ENCODE data around the gene C3orf49.

The C3orf49 gene, protein sequence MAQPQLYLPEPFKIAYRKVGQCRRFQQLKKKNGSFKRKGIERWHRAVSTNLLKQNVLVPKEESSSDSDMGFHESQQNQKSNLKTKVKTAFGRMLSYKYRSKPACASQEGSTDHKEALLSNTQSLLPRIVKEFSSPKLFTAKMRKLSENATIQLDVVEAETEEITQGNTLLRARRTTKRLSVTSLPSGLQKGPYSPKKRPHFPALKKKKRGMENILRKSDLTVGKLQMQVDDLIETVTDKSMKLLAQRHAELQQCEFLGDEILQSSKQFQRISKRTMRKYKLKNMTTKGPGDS

DNA sequence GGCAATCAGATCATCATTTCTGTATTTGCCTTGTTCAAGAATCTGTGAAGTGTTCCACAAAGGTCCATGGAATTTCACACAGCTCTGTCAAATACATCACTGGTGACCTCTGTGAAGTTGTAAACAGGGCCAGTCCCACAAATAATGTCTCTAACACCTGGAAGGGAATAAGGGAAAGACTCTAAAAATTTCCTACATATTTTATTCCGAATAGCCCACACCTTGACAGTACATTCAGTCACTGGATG lies at the start of gene C3orf49:
TSS of gene C3orf49 (plus strand) at position 149 of the 248 bp plus-strand sequence. CDS start 173 bp downstream, outside the sequence.
- no peak for DNase-seq

DNA sequence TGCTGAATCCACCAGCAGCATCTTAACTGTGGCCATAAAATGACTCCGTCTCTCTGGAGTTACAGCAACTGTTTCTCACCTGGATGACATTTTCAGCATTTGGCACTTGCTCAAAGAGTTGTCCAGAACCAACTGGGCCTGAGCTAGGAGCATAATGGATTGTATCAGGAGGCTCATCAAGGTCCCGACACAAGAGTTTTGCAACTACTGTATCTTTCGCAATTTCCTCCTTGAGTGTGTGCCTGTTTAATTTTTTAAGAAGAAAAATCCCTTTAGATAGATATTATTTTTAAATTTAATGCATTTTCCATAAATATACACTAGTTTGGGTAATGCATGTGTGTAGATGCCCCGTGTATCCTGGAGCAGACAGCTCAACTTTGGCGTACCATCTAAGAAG lies 44.3 kb upstream of the C3orf49 start:
- DNase-seq, result no peak

DNA sequence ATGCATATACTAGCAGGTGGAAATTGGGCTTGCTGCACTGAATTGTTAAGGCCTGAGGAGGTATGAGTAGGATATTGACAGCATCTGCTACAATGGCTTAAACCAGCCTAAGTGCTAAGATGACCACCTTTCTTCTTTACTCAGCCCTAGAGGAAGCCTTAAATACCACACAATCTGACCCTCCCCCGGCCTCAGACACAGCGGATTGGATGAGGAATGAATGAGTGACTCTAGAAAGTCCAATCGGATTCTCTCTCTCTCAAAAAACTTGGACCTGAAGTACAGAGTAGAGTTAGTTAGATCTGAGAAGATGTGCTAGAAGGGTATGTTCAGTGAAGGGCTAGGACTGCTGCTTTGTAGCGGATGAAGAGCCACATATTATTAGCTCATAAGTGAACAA lies 39.9 kb upstream of the C3orf49 start:
- no peak for DNase-seq

DNA sequence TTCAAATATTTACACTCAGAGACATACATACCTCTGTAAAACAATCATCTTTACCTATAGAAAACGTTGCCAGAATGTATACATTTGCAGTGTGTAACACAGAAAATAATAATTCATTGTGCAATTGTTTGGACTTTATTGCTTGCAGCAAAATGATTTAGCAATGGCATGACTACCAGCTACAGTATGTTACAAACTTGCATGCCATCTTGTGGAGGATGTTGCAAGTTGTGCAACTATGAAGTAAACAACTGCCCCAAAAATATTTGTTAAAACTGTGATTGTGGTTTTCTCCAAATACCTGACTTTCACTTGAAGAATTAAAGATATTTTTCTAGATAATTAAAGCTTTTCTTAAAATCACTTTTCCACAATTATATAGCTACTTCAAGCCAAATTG lies 27.1 kb upstream of the C3orf49 start:
- DNase-seq, result no peak

DNA sequence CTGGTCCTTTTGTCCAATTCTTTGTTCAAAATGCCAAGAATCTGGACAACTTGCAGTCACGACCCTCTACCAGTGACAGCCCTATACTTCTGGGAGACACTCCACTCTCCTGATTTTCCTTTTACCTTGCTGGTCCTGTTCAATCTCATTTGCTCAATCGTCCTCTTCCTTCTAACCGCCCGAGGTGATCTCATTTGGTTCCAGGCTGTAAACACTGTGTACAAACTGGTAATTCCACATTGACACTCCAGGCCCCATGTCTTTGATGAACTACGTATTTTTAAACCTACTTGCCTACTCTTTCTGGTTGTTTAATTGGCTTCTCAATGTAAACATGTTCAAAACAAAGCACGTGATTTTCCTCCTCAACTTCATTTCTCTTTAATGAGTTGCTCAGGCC lies 23.7 kb upstream of the C3orf49 start:
- no peak for DNase-seq

DNA sequence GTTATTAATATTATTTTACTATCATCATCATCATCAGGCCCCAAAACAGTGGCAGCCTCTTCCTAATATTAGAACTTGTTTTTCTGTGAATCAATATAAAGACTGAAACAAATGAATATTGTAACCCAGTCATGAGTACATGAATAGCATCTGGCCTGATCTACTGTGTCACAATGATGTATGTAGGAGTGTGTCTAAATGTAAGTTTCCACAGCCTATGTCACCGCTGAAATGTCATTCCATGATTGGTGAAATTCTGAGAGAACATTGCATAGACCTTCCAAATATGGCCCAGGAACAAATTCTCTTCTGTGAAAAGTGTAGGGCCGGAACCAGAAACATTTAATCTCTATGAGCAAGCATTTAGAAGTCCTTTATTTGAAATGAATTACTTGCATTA lies 20.6 kb upstream of the C3orf49 start:
- DNase-seq, result no peak

DNA sequence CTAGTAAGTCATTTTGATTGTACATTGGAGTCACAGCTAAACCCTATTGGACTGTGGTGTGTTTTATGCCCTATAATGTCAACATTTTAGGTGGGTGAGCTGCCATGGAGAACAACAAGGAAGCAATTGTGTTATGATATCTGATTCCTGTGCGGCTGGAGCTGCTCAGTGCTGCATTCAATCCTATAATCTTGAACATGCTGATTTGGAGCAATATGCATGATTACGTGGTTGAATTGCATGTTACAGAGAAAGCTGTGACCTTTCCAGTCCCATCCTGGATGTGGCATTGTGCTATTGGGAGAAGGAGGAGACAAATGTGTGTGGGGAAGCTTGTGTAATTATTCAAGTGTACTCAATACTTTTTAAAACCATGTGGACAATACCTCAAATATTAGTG lies 20.1 kb upstream of the C3orf49 start:
- DNase-seq, result no peak

DNA sequence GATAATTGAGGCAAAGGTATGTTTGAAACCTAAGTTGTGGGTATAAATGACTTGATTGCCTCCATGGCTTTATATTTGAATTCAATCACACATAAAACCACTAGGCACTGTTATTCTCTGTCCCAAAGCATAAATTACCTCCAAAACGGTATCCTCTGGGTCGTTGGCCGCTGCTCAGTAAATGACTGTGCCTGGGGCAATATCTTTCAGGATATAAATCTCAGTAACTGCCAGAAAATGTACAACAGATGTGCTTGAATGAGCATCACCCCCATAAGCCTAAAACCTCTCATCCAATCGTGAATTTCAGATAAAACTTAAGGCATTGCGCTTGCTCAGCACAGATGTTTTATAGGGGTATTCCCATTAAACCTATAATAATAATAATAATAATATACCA lies 19.0 kb upstream of the C3orf49 start:
- no peak for DNase-seq

DNA sequence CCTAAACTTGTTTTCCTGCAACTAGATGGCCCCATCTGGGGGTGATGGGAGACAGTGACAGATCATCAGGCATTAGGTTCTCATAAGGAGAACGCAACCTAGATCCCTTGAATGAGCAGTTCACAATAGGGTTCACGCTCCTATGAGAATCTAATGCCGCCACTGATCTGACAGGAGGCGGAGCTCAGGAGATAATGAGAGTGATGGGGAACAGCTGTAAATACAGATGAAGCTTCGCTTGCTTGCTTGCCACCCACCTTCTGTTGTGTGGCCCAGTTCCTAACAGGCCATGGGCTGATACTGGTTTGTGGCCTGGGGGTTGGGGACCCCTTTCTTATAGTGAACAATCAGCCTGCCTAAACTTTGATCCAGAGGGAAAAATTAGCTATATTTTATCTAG lies 15.2 kb upstream of the C3orf49 start:
- no peak for DNase-seq

DNA sequence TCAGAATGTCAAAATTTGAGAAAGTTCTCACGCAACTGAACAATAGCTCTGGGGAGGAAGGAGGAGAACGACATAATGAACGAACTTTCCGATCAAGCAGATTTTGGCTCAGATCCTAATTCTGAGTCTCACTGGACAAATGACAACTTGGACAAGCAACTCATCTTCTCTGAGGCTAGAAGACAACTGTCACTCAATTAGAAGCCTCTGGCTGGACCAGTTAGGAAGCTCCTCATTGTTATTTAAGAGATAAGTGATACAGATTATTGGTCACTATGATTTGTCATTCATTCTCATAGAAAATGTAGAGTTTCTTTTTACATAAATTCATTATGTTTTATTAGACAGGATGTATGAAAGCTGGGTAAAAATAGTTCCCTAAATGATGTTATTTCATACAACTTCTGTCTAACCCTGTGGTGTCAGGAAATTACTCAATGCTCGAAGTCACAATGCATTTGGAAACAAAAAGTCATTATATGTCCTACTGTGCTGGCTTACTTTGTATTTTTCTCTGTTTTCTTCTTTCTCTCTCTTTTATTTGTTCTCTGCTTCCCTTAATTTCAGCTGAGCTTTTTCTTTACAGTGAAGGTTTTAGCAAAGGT lies 11.0 kb upstream of the C3orf49 start:
- DNase-seq, result no peak

DNA sequence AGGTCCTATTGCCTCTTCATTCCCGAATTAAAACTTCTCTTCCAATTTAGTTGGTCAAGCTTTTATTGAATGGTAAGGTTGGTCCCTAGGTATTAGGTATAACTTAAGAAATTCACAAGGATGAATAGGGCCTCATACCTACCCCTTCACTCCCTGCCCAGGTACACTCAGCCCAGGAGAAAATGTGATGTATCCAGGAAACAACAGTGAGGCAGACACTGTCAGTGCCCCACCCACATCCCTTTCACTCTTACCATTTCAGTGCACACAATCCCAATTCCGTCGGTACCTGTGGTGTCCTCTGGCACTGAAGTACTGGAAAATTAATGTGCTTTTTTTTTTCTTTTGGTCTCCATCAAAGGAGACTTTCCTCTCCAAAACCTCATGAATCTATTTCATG lies 10.5 kb upstream of the C3orf49 start:
- DNase-seq, result no peak

DNA sequence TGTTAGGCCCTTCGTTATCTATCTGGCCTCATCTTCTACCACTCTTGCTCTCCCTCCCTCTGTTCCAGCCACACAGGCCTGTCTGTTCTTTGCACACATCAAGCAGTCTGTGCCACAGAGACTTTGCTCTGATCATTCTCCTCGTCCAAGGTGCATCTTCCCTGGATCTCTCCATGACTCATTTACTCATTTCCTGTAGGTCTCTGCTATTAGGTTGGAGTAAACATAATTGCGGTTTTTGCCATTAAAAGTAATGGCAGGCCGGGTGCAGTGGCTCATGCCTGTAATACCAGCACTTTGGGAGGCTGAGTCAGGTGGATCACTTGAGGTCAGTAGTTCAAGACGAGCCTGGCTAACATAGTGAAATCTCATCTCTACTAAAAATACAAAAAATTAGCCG lies 9.5 kb upstream of the C3orf49 start:
- no peak for DNase-seq

DNA sequence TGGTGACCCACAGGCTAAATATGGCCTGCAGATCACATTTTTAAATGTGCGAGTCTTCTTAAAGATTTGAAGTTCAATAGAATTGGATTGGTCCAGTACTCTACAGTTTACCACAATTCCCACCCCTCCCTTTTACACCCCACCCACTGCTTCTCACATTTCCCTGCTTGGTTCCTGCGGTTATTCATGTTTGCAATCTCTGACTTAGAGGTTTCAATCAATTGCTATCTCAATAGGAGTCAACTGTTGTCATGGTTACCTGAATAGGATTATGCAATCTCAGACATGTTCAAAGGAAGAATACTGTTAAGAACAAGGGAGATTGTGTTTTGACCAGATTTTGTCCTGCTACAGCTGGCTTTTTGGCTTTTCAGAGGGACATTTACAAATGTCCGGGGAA lies 4.9 kb upstream of the C3orf49 start:
- no peak for DNase-seq

DNA sequence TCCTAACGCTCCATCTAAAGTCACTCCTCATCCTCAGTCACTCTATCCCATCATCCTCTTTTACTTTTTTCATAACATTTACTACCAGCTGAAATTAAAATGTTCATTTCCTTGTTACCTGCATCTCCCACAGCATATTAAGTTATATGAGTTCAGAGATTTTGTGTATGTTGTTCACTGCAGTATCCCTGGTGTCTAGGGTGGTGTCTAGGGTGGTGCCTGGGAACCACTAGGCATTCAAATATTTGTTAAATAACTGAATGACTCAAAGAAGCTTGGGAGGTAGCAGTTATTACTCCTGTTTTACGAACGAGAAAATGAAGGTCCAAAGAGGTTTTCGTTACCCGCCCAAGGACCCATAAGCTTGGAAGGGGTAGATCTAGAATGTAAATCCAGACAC lies 1.9 kb upstream of the C3orf49 start:
- no peak for DNase-seq

DNA sequence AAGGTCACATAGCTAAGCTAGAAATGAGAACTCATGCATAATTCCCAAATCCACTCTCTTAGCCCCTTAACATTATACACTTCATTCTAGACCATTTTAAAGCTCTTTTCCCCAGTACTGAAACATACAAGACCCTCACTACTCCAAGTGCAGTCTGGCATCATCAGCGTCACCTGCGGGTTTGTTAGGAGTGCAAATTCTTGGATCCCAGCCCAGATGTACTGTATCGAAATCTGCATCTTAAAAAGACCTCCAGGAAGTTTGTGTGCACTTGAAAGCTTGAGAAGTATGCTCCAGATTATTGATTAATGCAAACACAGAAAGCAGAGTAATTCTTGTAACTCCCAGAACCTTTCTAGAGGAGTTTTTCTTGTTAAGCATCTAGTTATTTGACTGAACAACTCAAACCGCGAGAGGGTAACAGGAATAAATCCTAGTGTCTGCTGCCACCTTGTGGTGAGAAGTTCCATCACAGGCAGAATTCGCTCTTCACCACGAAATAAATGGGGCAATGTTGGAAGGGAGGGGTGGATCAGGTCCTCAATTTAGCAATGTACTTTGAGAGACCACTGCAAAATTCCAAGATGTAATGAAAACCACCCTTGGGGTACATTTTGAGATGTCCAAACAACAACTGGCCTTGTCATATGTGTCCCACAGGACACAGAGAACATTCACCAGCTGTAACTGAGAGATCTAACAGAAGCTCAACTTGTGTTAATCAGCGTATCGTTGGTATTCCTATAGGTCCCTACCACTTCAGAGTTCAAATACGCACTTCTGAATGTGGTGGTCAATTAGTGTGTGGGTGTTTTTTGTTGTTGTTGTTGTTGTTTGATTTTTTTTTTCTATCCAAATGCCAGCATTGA lies 583 bp upstream of the C3orf49 start:
- peak; percentile 53 for DNase-seq

DNA sequence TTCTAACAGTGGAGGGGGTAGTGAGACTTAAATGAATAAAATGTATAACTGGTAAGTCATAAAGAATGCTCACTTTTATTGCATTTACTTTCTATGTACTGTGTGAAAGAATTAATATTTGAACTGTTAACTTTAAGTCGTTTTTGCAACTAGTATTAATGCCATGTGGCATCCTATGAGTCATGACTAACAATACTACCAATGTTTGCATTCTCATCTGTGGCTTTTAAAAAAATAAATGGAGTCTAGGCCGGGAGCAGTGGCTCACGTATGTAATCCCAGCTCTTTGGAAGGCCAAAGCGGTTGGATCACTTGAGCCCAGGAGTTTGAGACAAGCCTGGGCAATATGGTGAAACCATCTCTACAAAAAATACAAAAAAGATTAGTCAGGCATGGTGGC lies 5.2 kb downstream of the C3orf49 start:
- DNase-seq, result no peak

DNA sequence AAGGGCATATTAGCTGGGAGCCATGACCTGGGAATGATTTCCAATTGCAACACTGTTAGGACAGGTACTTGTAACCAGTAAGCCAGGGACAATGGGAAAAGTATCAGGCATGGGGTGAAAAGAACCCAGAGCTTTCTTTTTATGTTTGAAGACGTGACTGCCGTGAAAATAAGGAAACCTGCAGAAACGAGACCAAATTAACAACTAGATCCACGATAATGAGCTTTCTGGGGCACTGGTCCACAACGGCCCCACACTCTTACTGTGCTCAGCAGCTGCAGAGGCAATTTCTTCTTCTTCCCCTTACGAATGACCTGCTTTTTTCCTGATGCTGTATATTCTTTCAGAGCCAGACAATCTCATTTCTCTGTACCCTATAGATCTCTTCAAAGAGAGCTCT lies 11.4 kb downstream of the C3orf49 start:
- no peak for DNase-seq

DNA sequence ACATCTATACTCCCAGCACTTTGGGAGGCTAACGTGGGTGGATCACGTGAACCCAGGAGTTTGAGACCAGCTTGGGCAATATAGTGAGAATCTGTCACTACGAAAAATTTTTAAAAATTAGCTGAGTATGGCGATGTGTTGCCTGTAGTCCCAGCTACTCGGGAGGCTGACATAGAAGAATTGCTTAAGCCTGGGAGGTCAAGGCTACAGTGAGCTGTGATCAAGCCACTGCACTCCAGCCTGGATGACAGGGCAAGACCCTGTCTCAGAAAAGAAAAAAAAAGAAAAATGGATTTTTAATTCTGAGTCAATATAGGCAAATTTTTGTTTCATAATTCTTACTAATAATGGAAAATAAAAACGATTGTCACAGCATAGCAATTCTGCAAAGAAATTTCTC lies 13.3 kb downstream of the C3orf49 start:
- no peak for DNase-seq

DNA sequence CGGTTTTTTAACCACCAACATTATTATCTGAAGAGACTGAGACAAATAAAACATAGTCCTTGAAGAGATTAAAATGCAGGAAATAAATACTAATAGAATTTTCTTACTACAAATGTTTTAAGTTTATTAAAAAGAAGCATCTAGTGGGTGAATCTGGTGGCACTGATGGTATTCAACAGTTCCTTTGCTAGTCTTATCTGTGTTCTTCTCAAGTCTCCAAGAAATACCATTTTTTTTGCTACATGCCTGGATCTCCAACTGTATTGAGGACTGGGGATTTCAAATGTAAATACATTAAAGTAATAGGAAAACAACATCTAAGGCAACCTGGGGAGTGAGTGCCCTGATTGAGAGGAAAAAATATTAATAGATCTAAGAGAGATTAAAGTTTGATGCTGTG lies 22.6 kb downstream of the C3orf49 start:
- DNase-seq, result no peak

DNA sequence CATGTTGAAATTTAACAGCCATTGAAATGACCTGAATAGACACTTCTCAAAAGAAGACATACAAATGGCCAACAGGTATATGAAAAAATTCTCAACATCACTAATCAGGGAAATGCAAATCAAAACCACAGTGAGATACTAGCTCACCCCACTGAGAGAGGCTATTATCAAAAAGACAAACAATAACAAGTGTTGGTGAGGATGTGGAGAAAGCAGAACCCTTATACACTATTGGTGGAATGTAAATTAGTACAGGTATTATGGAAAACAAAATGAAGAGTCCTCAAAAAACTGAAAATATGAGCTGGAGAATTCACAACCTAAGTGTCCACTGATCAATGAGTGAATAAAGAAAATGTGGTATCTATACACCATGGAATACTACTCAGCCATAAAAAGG lies 23.0 kb downstream of the C3orf49 start:
- DNase-seq, result no peak

DNA sequence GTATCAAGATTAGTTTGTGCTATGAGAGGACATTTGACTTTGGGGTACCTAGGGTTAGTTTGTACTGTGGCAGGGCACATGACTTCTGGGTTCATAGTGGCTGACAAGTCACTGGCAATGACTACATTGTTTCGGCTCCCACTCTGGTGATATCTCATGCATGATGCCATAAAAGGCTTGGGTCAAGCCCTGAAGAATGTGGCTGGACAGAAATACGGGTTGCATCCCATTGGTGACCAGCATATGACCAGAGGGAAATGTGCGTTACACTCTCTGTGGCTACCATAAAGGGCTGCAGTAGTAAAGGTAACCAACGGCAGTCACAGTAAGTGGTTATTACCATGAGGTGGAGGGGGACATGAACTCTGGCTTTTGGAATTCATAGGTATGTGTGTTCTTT lies 26.1 kb downstream of the C3orf49 start:
- DNase-seq, result no peak

DNA sequence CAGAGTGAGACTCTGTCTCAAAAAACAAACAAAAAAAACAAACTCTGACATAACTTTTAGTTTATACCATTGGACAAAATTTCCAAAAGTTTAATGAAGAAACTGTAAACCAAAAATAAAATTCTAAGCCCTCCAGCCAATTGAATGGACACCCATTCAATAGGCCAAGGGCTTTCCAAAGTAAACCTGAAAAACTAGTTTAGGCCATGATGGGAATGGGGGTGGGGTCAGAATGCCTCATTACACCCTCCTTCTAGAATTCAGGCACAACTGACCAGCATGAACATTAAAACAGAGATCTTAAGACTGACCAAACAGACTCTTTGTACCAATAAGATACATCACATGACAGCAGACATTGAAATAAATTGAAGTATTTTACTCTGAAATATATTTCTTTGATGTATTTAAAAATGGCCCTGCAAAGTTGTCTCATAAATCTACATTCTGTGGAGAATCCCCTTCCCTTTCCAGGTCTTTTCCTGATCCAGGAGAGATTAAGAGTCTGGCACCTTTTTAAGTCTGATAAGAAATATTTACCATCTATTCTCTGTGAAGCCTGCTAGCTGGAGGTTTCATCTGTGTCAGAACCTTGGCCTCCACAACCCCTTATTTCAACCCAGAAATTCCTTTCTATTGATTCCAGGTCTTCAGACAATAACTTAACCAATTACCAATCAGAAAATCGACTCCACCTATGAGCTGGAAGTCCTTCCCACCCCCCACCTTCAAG lies 28.8 kb downstream of the C3orf49 start:
- DNase-seq, result no peak

DNA sequence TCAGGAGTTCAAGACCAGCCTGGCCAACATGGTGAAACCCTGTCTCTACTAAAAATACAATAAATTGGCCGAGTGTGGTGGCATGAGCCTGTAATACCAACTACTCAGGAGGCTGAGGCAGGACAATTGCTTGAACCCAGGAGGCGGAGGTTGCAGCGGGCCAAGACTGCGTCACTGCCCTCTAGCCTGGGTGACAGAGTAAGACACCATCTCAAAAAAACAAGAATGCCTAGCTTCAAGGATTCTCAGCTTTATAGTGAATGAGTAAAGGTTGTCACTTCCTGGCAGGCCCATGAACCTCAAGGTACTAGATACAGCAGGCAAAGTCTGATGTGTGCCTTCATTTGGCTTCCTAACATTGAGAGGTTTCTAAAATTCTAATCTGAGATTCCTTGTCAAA lies 30.1 kb downstream of the C3orf49 start:
- no peak for DNase-seq

DNA sequence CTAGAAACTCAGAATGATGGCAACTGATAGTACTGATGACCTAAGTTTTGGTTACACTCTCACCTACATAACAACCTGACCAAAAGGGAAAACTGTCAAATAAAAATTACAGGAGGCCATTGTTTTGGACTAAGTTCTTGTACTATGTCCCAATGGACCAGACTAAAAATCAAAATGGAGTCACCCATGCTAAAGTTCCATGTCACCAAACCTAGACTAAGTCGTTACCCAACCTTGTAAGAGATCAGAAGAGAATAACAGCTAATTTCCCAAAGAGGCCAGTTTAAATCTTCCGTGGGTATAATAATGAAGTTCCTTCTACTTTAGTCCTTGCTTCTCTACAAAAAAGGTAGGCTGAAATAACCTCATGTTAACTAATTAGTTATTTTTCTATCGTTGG lies 32.2 kb downstream of the C3orf49 start:
- DNase-seq, result no peak

Data from activated T-cell treated with anti-CD3 and anti-CD28 coated beads for 4 hours (primary cell).